Measurements from ENCODE around the gene EIF4E. TPM values are rescaled to one million over a fixed set of nuclear protein-coding genes. Genes with fewer than 3 reads are reported as not detected.
"Not testable (repeated sequence)": the region's sequence is repeated elsewhere in the genome, so short reads cannot be mapped to it uniquely, and the experiment has no call there.

Gene EIF4E
- total RNA-seq, 4 donors from 2014 or later, result 24.6 to 149 (median 87.9) TPM

DNA sequence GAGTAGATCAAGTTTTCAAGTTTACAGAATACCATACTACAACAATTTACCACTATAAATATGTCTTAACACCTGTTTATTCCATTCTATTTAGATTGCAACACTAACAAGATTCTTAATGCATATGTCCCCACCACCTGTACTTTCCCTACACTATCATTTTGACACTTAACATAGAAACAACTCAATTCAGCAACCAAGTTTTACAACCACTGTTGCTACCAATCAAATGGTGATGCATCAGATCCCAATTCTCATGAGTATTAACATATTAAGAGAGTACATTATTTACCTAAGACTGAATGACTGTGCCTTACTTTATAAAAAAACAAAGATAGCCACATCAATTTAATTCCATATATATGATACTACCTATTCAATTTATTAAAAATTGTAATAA, 49.4 kb downstream of the EIF4E start:
- Histone ChIP-seq H3K27me3 (no peaks in the 10 kb centered on the region), H3K27ac (no peak overlapping the region), H3K9me3 (no peaks in the 10 kb centered on the region), H3K4me1 (no peaks in the 10 kb centered on the region), H3K4me3 (no peak overlapping the region), H3K36me3 (no peaks in the 10 kb centered on the region)
- TF ChIP-seq, protein P1, sequence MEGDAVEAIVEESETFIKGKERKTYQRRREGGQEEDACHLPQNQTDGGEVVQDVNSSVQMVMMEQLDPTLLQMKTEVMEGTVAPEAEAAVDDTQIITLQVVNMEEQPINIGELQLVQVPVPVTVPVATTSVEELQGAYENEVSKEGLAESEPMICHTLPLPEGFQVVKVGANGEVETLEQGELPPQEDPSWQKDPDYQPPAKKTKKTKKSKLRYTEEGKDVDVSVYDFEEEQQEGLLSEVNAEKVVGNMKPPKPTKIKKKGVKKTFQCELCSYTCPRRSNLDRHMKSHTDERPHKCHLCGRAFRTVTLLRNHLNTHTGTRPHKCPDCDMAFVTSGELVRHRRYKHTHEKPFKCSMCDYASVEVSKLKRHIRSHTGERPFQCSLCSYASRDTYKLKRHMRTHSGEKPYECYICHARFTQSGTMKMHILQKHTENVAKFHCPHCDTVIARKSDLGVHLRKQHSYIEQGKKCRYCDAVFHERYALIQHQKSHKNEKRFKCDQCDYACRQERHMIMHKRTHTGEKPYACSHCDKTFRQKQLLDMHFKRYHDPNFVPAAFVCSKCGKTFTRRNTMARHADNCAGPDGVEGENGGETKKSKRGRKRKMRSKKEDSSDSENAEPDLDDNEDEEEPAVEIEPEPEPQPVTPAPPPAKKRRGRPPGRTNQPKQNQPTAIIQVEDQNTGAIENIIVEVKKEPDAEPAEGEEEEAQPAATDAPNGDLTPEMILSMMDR (IDR thresholded peaks at IDR 0.05), result no peak
- no peak for TF ChIP-seq POLR2A (IDR thresholded peaks at IDR 0.05)
- DNase-seq, result no peak
- intact Hi-C loops (cut with DNase I; ENCODE audit: low total_unique reads), result no loop called here

GRCh38 chr4:98873059-98873458, 55.9 kb downstream of the EIF4E start:
- Histone ChIP-seq H3K36me3 (no peaks in the 10 kb centered on the region), H3K27me3 (no peaks in the 10 kb centered on the region), H3K4me1 (no peaks in the 10 kb centered on the region), H3K27ac (no peak overlapping the region), H3K4me3 (no peak overlapping the region), H3K9me3 (no peaks in the 10 kb centered on the region)
- intact Hi-C loops (cut with DNase I; ENCODE audit: low total_unique reads), result no loop called here
- no peak for DNase-seq
- no peak for TF ChIP-seq POLR2A (IDR thresholded peaks at IDR 0.05)
- TF ChIP-seq, protein P1 (IDR thresholded peaks at IDR 0.05), result no peak

DNA sequence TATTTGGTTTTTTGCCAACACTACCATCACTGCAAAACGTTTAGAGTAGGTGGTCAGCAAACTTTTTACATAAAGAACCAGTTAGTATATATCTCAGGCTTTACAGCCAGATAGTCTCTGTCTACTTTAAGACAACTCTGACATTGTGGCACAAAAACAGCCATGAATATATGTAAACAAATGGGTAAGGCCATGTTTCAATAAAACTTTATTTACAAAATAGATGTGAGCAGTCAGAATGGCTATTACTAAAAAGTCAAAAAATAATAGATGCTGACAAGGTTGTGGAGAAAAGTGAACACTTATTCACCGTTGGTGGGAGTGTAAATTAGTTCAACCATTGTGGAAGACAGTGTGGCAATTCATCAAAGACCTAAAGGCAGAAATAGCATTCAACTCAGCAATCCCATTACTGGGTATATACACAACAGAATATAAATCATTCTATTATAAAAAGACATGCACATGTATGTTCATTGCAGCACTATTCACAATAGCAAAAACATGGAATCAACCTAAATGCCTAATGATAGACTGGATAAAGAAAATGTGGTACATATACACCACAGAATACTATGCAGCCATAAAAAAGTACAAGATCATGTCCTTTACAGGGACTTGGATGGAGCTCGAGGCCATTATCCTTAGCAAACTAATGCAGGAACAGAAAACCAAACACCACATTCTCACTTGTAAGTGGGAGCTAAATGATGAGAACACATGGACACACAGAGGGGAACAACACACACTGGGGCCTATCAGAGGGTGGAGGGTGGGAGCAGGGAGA, 56.6 kb downstream of the EIF4E start:
- intact Hi-C loops (cut with DNase I; ENCODE audit: low total_unique reads); H3K27me3 ChIP-seq; H3K4me3 ChIP-seq; H3K4me1 ChIP-seq; H3K27ac ChIP-seq; DNase-seq; H3K36me3 ChIP-seq; H3K9me3 ChIP-seq: not testable (repeated sequence)

GRCh38 chr4:98867648-98868047, 61.3 kb downstream of the EIF4E start:
- Histone ChIP-seq H3K4me1 (no peaks in the 10 kb centered on the region), H3K27ac (no peak overlapping the region), H3K36me3 (no peaks in the 10 kb centered on the region), H3K9me3 (no peaks in the 10 kb centered on the region), H3K4me3 (no peak overlapping the region), H3K27me3 (no peaks in the 10 kb centered on the region)
- intact Hi-C loops (cut with DNase I; ENCODE audit: low total_unique reads), result no loop called here
- TF ChIP-seq POLR2A (IDR thresholded peaks at IDR 0.05), result no peak
- TF ChIP-seq, protein P1 (IDR thresholded peaks at IDR 0.05), result no peak
- no peak for DNase-seq

DNA sequence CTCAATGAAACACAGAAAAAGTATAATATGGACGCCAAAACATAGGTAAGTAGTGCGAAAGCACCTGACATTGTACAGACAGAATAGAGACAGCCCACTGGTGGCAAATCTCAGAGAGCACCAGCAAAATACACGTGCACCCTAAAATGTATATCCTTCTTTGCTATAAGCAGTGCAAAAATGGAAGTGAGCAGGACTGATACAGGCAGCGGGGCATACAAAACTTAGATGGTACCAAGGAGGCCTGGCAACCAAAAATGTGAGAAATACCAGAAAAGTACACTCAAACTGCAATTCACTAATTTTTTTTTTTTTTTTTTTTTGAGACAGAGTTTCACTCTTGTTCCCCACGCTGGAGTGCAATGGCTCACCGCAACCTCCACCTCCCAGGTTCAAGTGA, 63.9 kb downstream of the EIF4E start:
- intact Hi-C loops (cut with DNase I; ENCODE audit: low total_unique reads), result no loop called here

More for the DNA sequence above, 63.9 kb downstream of the EIF4E start:
- Histone ChIP-seq H3K4me3 (no peak overlapping the region), H3K36me3 (no peaks in the 10 kb centered on the region), H3K27ac (no peak overlapping the region), H3K9me3 (no peaks in the 10 kb centered on the region), H3K4me1 (no peaks in the 10 kb centered on the region), H3K27me3 (no peaks in the 10 kb centered on the region)
- DNase-seq, result no peak
- TF ChIP-seq, protein P1 (IDR thresholded peaks at IDR 0.05), result no peak
- no peak for TF ChIP-seq POLR2A (IDR thresholded peaks at IDR 0.05)
